H1 (cell line): ENCODE data around the gene RHOBTB1. TPM values are rescaled to one million over a fixed set of nuclear protein-coding genes. Genes with fewer than 3 reads are reported as not detected.

Experiments
- CTCF ChIA-PET: fragments of 300-600 bp; sonication (Branson Sonifier 250); formaldehyde crosslinking; loops from one replicate; lab custom pipeline; 2021; ENCODE audit not compliant: partially characterized antibody; lab: Charles Lee
- POLR2A ChIA-PET: fragments of 300-600 bp; sonication (Branson Sonifier 250); formaldehyde crosslinking; loops from one replicate; lab custom pipeline; 2021; ENCODE audit warnings: inconsistent platforms; ENCODE audit not compliant: partially characterized antibody; lab: Charles Lee
- DNase-seq, 2 experiments: peaks; one replicate each; pipeline versions ENCODE4 v3.0.0 to v3.0.0-alpha.2; 2010 to 2022; ENCODE audit warnings: low spot score in 2 of 2, low read depth in 1 of 2, mixed read lengths in 1 of 2
- FAIRE-seq: peaks from 2 replicates; lab custom pipeline; 2011; peaks lifted over from hg19 to GRCh38; lab: Jason Lieb, UNC
- H2AFZ ChIP-seq: 2 replicates; pipeline ENCODE4 v1.8.1; 2012; ENCODE audit warnings: low read length, inconsistent platforms
- H2AK5ac ChIP-seq: 2 replicates; pipeline ENCODE4 v1.6.1; 2013; ENCODE audit warnings: low read depth, low read length
- H2BK120ac ChIP-seq: replicated peaks from 2 replicates; pipeline ENCODE3; 2013; ENCODE audit warnings: low read depth, low read length, inconsistent platforms
- H2BK12ac ChIP-seq: 2 replicates; pipeline ENCODE4 v1.6.1; 2013; ENCODE audit warnings: low read depth, low read length
- H2BK15ac ChIP-seq: 2 replicates; pipeline ENCODE4 v1.6.1; 2013; ENCODE audit warnings: low read length
- H2BK20ac ChIP-seq: 2 replicates; pipeline ENCODE4 v1.6.1; 2013; ENCODE audit warnings: low read length
- H2BK5ac ChIP-seq: 2 replicates; pipeline ENCODE4 v1.6.1; 2013; ENCODE audit warnings: low read depth, low read length
- H3K14ac ChIP-seq: 2 replicates; pipeline ENCODE4 v1.6.1; 2013; ENCODE audit warnings: inconsistent platforms; ENCODE audit not compliant: insufficient read length
- H3K18ac ChIP-seq: 2 replicates; pipeline ENCODE4 v1.6.1; 2013; ENCODE audit warnings: low read length; ENCODE audit errors: extremely low read depth
- H3K23ac ChIP-seq: 2 replicates; pipeline ENCODE4 v1.6.1; 2013; ENCODE audit warnings: inconsistent platforms; ENCODE audit not compliant: insufficient read length
- H3K23me2 ChIP-seq: 2 replicates; pipeline ENCODE4 v1.6.1; 2013; ENCODE audit warnings: low read depth, low read length
- H3K27ac ChIP-seq: 2 replicates; pipeline ENCODE4 v1.6.1; 2011; ENCODE audit warnings: low read depth, low read length, inconsistent platforms
- H3K27me3 ChIP-seq, 4 experiments: replicated peaks in 1 of 4; 1 replicate in 1 of 4; 2 replicates in 3 of 4; pipeline versions ENCODE4 v1.6.1 to v1.8.1; 2011 to 2013; ENCODE audit warnings: low read length in 3 of 4, mild to moderate bottlenecking in 3 of 4, inconsistent platforms in 2 of 4, mixed read lengths in 2 of 4, moderate library complexity in 1 of 4; ENCODE audit not compliant: control insufficient read depth in 3 of 4, insufficient read depth in 3 of 4; ENCODE audit errors: extremely low read depth in 1 of 4
- H3K36me3 ChIP-seq, 4 experiments: 2 replicates each; pipeline versions ENCODE4 v1.6.1 to v1.8.1; 2011 to 2013; ENCODE audit warnings: mild to moderate bottlenecking in 4 of 4, low read length in 3 of 4, moderate library complexity in 2 of 4, control low read depth in 1 of 4, inconsistent platforms in 1 of 4; ENCODE audit not compliant: insufficient read depth in 4 of 4, control insufficient read depth in 2 of 4
- H3K4ac ChIP-seq: replicated peaks from 2 replicates; pipeline ENCODE3; 2013; ENCODE audit warnings: low read length, low read depth, mixed read lengths, inconsistent platforms; ENCODE audit not compliant: insufficient read length
- H3K4me1 ChIP-seq, 4 experiments: replicated peaks in 1 of 4; 1 replicate in 1 of 4; 2 replicates in 3 of 4; pipeline versions ENCODE4 v1.6.1 to v1.8.1; 2011 to 2013; ENCODE audit warnings: low read length in 3 of 4, inconsistent platforms in 2 of 4, mixed read lengths in 1 of 4; ENCODE audit not compliant: insufficient read depth in 4 of 4, control insufficient read depth in 3 of 4
- H3K4me2 ChIP-seq, 2 experiments: 2 replicates each; pipeline versions ENCODE4 v1.6.1 to v1.8.1; 2011 to 2013; ENCODE audit warnings: low read depth in 2 of 2, low read length in 2 of 2, control low read depth in 1 of 2, inconsistent platforms in 1 of 2, mild to moderate bottlenecking in 1 of 2; ENCODE audit not compliant: insufficient read depth in 1 of 2
- H3K4me3 ChIP-seq, 4 experiments: fragments of 200-600, 300-600 bp in 1 of 4; sonication (generic), shearing (Covaris generic), sonication (Bioruptor Twin) in 1 of 4; 2 replicates each; pipeline versions ENCODE4 v1.5.1 to v1.8.1; 2011 to 2016; ENCODE audit warnings: low read length in 4 of 4, low read depth in 3 of 4, control low read depth in 2 of 4, inconsistent platforms in 2 of 4, mild to moderate bottlenecking in 2 of 4, mixed read lengths in 1 of 4, moderate library complexity in 1 of 4; ENCODE audit not compliant: insufficient read depth in 2 of 4; ENCODE audit errors: extremely low read depth in 1 of 4
- H3K56ac ChIP-seq: replicated peaks from 2 replicates; pipeline ENCODE3; 2013; ENCODE audit warnings: low read depth, mild to moderate bottlenecking, mixed read lengths, low read length, inconsistent platforms; ENCODE audit not compliant: insufficient read length
- H3K79me1 ChIP-seq: 2 replicates; pipeline ENCODE4 v1.6.1; 2013; ENCODE audit warnings: low read depth, low read length, control low read depth
- H3K79me2 ChIP-seq, 2 experiments: 2 replicates each; pipeline versions ENCODE4 v1.6.1 to v1.8.1; 2012 to 2013; ENCODE audit warnings: low read length in 2 of 2, mild to moderate bottlenecking in 2 of 2, inconsistent platforms in 1 of 2; ENCODE audit not compliant: insufficient read depth in 2 of 2, control insufficient read depth in 1 of 2
- H3K9ac ChIP-seq, 4 experiments: replicated peaks in 1 of 4; 1 replicate in 1 of 4; 2 replicates in 3 of 4; pipeline versions ENCODE4 v1.6.1 to v1.8.1; 2011 to 2013; ENCODE audit warnings: low read depth in 3 of 4, low read length in 3 of 4, control low read depth in 2 of 4, mild to moderate bottlenecking in 2 of 4, moderate library complexity in 2 of 4, inconsistent platforms in 1 of 4; ENCODE audit errors: extremely low read depth in 1 of 4
- H3K9me3 ChIP-seq, 2 experiments: 2 replicates each; pipeline versions ENCODE4 v1.6.1 to v1.8.1; 2012 to 2013; ENCODE audit warnings: mild to moderate bottlenecking in 2 of 2, moderate library complexity in 2 of 2, control low read depth in 1 of 2, inconsistent platforms in 1 of 2, low read depth in 1 of 2, low read length in 1 of 2, mixed read lengths in 1 of 2; ENCODE audit not compliant: insufficient read depth in 2 of 2
- H4K20me1 ChIP-seq, 2 experiments: replicated peaks in 1 of 2; 2 replicates each; pipeline versions ENCODE3 to v1.8.1; 2011 to 2013; ENCODE audit warnings: inconsistent platforms in 2 of 2, low read length in 2 of 2, mild to moderate bottlenecking in 1 of 2; ENCODE audit not compliant: insufficient read depth in 2 of 2, control insufficient read depth in 1 of 2
- H4K5ac ChIP-seq: 2 replicates; pipeline ENCODE4 v1.6.1; 2013; ENCODE audit warnings: low read length, low read depth, mixed read lengths, inconsistent platforms; ENCODE audit not compliant: insufficient read length
- H4K8ac ChIP-seq: 2 replicates; pipeline ENCODE4 v1.8.0; 2013; ENCODE audit warnings: mild to moderate bottlenecking, moderate library complexity, low read length, inconsistent platforms; ENCODE audit not compliant: insufficient read depth; ENCODE audit errors: extremely low read depth
- H4K91ac ChIP-seq: replicated peaks from 2 replicates; pipeline ENCODE3; 2013; ENCODE audit warnings: low read length, mixed read lengths, inconsistent platforms; ENCODE audit not compliant: insufficient read length
- JUND ChIP-seq: IDR thresholded peaks from 2 replicates; pipeline ENCODE4 v1.6.1; 2011; ENCODE audit warnings: mild to moderate bottlenecking, improper control_type of control experiment, low read length
- RAD21 ChIP-seq, 2 experiments: IDR thresholded peaks in 1 of 2; conservative IDR thresholded peaks in 1 of 2; 2 replicates each; pipeline ENCODE4 v1.6.1; 2011; ENCODE audit warnings: low read depth in 2 of 2, low read length in 2 of 2, improper control_type of control experiment in 1 of 2, inconsistent platforms in 1 of 2, mild to moderate bottlenecking in 1 of 2, moderate library complexity in 1 of 2
- WGBS, 2 experiments: shearing (Covaris generic) in 1 of 2; methylation state at CpG; one replicate each; pipeline versions ENCODE4 v1.1.6 to v1.1.7; 2013 to 2015; ENCODE audit warnings: low lambda C conversion rate in 2 of 2, mixed read lengths in 2 of 2, inconsistent platforms in 1 of 2, low coverage in 1 of 2, missing lambda C conversion rate in 1 of 2; ENCODE audit not compliant: insufficient replicate concordance in 2 of 2, insufficient coverage in 1 of 2, insufficient read length in 1 of 2; ENCODE audit errors: extremely low coverage in 1 of 2, missing lambda C conversion rate in 1 of 2; 5-methylcytosine and 5-hydroxymethylcytosine counted together
- polyA plus RNA-seq, 7 experiments: library from polyadenylated mRNA; depleted of rRNA in 3 of 7; stranded (reverse) in 5 of 7; unstranded in 2 of 7; fragments of >200 nt in 5 of 7; fragments of 200-250 nt in 2 of 7; gene quantifications; 1 replicate in 5 of 7; 2 replicates in 1 of 7; 4 replicates in 1 of 7; pipeline versions ENCODE4 v1.2.1 to v1.2.3, GENCODE V29; 2011 to 2013; ENCODE audit warnings: missing spikeins in 2 of 7, mixed read lengths in 2 of 7
- total RNA-seq: library from RNA; stranded (reverse); fragmentation: NEBNext Ultra II Directional; extraction: Animal tissue kit (Norgen Biotek cat#: 25700); gene quantifications from 2 replicates; pipeline ENCODE4 v1.2.1, GENCODE V29; 2021
- TF ChIP-seq, protein P1 (sequence below), 3 experiments: IDR thresholded peaks; 1 replicate in 2 of 3; 2 replicates in 1 of 3; pipeline versions ENCODE4 v1.5.1 to v1.6.1; 2011; ENCODE audit warnings: low read length in 3 of 3, mild to moderate bottlenecking in 3 of 3, inconsistent platforms in 2 of 3, low read depth in 1 of 3, moderate library complexity in 1 of 3; ENCODE audit not compliant: insufficient read depth in 1 of 3; ENCODE audit errors: control extremely low read depth in 1 of 3

RHOBTB1 gene
- total and polyA plus RNA-seq, 2 of the 8 experiments (the other 6 are each of a cell fraction or from before 2014, with no cell fraction given) = 6.1 to 7.4 TPM

DNA sequence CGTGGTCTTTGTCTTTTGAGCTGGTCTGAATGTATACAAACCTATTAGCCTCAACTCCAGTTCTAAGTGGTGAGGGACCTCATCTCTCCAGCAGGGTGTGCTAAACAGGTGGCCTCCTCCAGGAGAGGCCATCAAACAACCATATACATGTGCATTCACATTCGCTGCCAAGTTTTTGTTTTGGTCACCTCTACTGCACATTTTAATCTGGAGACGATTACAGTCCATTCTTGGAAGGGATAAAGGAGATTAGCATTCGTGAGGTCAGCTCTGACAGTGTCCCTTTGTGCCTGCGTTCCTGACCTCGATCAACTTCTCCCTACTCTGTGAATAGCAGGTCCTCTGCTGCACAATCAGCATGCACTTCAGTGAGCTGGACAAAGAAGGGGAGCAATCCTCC lies 60.8 kb downstream of the RHOBTB1 start:
- H4K8ac ChIP-seq = no peak overlapping the region
- H3K79me2 ChIP-seq = no peaks in the 10 kb centered on the region
- no peak overlapping the region for H3K23ac ChIP-seq
- H2BK15ac ChIP-seq = no peak overlapping the region
- no peak overlapping the region for H3K4me3 ChIP-seq
- H3K4ac ChIP-seq = no peak overlapping the region
- H3K9me3 ChIP-seq = no peaks in the 10 kb centered on the region
- 86% methylated on average over 6 of the region's 6 CpGs; no CpG with 5 or more reads in 1 of the 2 experiments for WGBS, 2 experiments
- peaks cover 2 to 9% (median 3%) of the 10 kb centered on the region in 4 experiments; a peak in 4 of 7 replicates for H3K4me1 ChIP-seq
- H4K20me1 ChIP-seq = no peaks in the 10 kb centered on the region
- FAIRE-seq = peak; percentile 82
- no peak overlapping the region for H3K27ac ChIP-seq
- no peak overlapping the region for H3K56ac ChIP-seq
- TF ChIP-seq RAD21 (IDR thresholded peaks at IDR 0.05 in 1 of 2, conservative IDR thresholded peaks at IDR 0.05 in 1 of 2; ENCODE audit: low read depth in 2 of 2, low read length in 2 of 2) = peak; percentile 4 to 43; a peak in 2 of 4 replicates
- TF ChIP-seq JUND = no peak
- TF ChIP-seq, protein P1, sequence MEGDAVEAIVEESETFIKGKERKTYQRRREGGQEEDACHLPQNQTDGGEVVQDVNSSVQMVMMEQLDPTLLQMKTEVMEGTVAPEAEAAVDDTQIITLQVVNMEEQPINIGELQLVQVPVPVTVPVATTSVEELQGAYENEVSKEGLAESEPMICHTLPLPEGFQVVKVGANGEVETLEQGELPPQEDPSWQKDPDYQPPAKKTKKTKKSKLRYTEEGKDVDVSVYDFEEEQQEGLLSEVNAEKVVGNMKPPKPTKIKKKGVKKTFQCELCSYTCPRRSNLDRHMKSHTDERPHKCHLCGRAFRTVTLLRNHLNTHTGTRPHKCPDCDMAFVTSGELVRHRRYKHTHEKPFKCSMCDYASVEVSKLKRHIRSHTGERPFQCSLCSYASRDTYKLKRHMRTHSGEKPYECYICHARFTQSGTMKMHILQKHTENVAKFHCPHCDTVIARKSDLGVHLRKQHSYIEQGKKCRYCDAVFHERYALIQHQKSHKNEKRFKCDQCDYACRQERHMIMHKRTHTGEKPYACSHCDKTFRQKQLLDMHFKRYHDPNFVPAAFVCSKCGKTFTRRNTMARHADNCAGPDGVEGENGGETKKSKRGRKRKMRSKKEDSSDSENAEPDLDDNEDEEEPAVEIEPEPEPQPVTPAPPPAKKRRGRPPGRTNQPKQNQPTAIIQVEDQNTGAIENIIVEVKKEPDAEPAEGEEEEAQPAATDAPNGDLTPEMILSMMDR (IDR thresholded peaks at IDR 0.05; ENCODE audit: control extremely low read depth in 1 of 3, insufficient read depth in 1 of 3, low read depth in 1 of 3, low read length in 3 of 3) = peak; percentile 34 to 54 (median 37)
- no peak overlapping the region for H4K5ac ChIP-seq
- no peak overlapping the region for H3K9ac ChIP-seq
- no peak overlapping the region for H4K91ac ChIP-seq
- no peak overlapping the region for H2BK5ac ChIP-seq
- H2BK12ac ChIP-seq = no peak overlapping the region
- no peak overlapping the region for H3K4me2 ChIP-seq
- H3K79me1 ChIP-seq = no peaks in the 10 kb centered on the region
- H3K36me3 ChIP-seq = peaks cover 0 to 4% (median 0%) of the 10 kb centered on the region in 4 experiments; a peak in 2 of 8 replicates
- H2AK5ac ChIP-seq = no peak overlapping the region
- H3K18ac ChIP-seq = no peak overlapping the region
- ChIA-PET POLR2A (no interaction called here), CTCF (interaction anchor here (0.7 to 3.0 kb wide), 21 partner anchors 8 to 653 kb away, joined by 3 to 17 read pairs (median 3); no protein-coding TSS in a partner anchor)
- no peak overlapping the region for H2BK20ac ChIP-seq
- DNase-seq = no peak
- no peak overlapping the region for H3K14ac ChIP-seq
- H3K27me3 ChIP-seq = no peaks in the 10 kb centered on the region
- no peaks in the 10 kb centered on the region for H3K23me2 ChIP-seq
- no peak overlapping the region for H2BK120ac ChIP-seq
- no peak overlapping the region for H2AFZ ChIP-seq
